Measurements from ENCODE around the gene BACE2.

DNA sequence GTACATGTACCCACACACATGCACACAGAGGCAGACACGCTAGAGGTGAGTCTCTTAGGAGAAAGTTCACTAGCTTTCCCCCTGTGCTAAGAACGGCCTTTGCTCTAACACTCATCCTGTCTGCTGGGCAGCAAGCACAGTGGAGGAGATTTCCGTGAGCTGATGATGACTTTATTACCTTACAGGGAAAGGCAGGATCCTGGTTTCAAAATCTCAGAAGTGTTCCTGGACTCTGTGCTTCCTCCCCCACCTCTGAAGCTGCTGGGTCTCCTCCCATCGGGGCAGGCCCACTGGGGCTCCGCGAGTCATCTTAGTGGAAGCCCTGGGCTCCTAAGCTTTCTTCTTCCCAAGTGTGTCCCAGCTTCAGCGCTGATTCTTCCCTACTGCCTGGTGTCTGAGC is 151.3 kb downstream of the BACE2 start:
- TF ChIP-seq POLR2A (IDR thresholded peaks at IDR 0.05): peak in 1 of 2 donors; percentile 56
- TF ChIP-seq, protein P1, sequence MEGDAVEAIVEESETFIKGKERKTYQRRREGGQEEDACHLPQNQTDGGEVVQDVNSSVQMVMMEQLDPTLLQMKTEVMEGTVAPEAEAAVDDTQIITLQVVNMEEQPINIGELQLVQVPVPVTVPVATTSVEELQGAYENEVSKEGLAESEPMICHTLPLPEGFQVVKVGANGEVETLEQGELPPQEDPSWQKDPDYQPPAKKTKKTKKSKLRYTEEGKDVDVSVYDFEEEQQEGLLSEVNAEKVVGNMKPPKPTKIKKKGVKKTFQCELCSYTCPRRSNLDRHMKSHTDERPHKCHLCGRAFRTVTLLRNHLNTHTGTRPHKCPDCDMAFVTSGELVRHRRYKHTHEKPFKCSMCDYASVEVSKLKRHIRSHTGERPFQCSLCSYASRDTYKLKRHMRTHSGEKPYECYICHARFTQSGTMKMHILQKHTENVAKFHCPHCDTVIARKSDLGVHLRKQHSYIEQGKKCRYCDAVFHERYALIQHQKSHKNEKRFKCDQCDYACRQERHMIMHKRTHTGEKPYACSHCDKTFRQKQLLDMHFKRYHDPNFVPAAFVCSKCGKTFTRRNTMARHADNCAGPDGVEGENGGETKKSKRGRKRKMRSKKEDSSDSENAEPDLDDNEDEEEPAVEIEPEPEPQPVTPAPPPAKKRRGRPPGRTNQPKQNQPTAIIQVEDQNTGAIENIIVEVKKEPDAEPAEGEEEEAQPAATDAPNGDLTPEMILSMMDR (IDR thresholded peaks at IDR 0.05): no peak
